ENCODE measurements around the gene ERC2. TPM values are rescaled to one million over a fixed set of nuclear protein-coding genes. Genes with fewer than 3 reads are reported as not detected.

Gene ERC2
- total and polyA plus RNA-seq, 2 of the 13 experiments (the other 11 are each of a cell fraction or from before 2014, with no cell fraction given): 0.16 to 0.22 TPM

- no peaks in the 10 kb centered on the region for H3K36me3 ChIP-seq (replicated peaks in 1 of 2; ENCODE audit: control insufficient read depth in 1 of 2, insufficient read depth in 2 of 2, low read length in 2 of 2)
- TF ChIP-seq SOX13 (IDR thresholded peaks at IDR 0.05) (no peak), SOX13 (CRISPR knock-in tag; conservative IDR thresholded peaks at IDR 0.05 in 1 of 2, IDR thresholded peaks at IDR 0.05 in 1 of 2) (peak in 1 of 2 experiments; percentile 30; a peak in 1 of 4 replicates), RARA (CRISPR knock-in tag; IDR thresholded peaks at IDR 0.05) (peak; percentile 26; the same call in 1 of the 2 replicates), BCL6 (CRISPR knock-in tag; IDR thresholded peaks at IDR 0.05) (peak; percentile 77), ARID5B (CRISPR knock-in tag; IDR thresholded peaks at IDR 0.05) (peak; percentile 21; the same call in 1 of the 2 replicates), ZNF331 (CRISPR knock-in tag; IDR thresholded peaks at IDR 0.05) (no peak)
- H3K27ac ChIP-seq (ENCODE audit: extremely low read length, insufficient read depth, low read length): no peak overlapping the region
- under 1% methylated on average over 6 of the region's 6 CpGs for WGBS (ENCODE audit: low lambda C conversion rate)
- H3K4me2 ChIP-seq (ENCODE audit: low read depth, low read length): no peak overlapping the region
- in situ Hi-C loops (cut with HindIII; ENCODE audit: extremely low pct_ligation_motif_present, low pct_unique_long_range_greater_than_20kb): no loop called here
- no peak overlapping the region for H2AFZ ChIP-seq (ENCODE audit: low read length)
- no peak overlapping the region for H3K9ac ChIP-seq (ENCODE audit: insufficient read depth, low read depth, low read length)
- ATAC-seq: no peak
- no peaks in the 10 kb centered on the region for H3K79me2 ChIP-seq (ENCODE audit: insufficient read depth, low read length)
- POLR2A ChIA-PET: no interaction called here
- no TSS peak for BruUV-seq (replicated peaks)
- FAIRE-seq: no peak
- H3K4me1 ChIP-seq (ENCODE audit: insufficient read depth, low read length): no peaks in the 10 kb centered on the region
- intact Hi-C loops (cut with micrococcal nuclease; ENCODE audit: unreplicated experiment): no loop called here
- H3K9me3 ChIP-seq (ENCODE audit: low read length): no peaks in the 10 kb centered on the region
- CTCF ChIA-PET (ENCODE audit: low intra/inter-chr PET ratio, low total read pairs): no interaction called here
- H3K27me3 ChIP-seq (ENCODE audit: control insufficient read depth in 1 of 2, insufficient read depth in 2 of 2, low read length in 2 of 2): no peaks in the 10 kb centered on the region; a peak in 2 of 5 replicates
- H4K20me1 ChIP-seq (ENCODE audit: insufficient read depth, low read length): no peaks in the 10 kb centered on the region
- DNase-seq (ENCODE audit: low spot score): peak; percentile 6
- no peak overlapping the region for H3K4me3 ChIP-seq (replicated peaks in 1 of 3; ENCODE audit: insufficient read depth in 1 of 3, low read depth in 2 of 3, low read length in 3 of 3)
Measured at GRCh38 chr3:56428667-56429066, 39.6 kb downstream of the ERC2 start.
